ENCODE data around the gene RAB44. TPM values are rescaled to one million over a fixed set of nuclear protein-coding genes. Genes with fewer than 3 reads are reported as not detected.

RAB44 gene
- polyA plus RNA-seq, 3 donors = 0.04 to 0.10 (median 0.06) TPM

DNA sequence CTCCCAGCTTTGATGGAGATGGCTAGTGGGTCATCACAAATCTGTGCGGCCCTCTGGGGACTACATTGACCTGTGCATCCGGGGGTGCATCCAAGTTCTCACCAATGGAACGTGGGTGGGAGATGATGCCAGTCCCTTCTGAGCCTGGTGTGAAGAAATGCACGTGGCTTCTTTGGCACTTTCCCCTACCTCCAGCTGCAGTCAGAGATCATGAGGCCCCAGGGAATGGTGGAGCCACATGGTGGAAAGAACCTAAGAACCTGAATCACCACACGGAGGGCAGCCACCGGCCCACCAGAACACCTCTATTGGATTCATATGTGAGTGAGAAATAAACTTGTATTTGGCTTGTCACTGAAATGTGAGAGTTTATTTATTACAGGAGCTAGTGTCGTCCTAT, 29.0 kb upstream of the RAB44 start:
- DNase-seq = no peak

DNA sequence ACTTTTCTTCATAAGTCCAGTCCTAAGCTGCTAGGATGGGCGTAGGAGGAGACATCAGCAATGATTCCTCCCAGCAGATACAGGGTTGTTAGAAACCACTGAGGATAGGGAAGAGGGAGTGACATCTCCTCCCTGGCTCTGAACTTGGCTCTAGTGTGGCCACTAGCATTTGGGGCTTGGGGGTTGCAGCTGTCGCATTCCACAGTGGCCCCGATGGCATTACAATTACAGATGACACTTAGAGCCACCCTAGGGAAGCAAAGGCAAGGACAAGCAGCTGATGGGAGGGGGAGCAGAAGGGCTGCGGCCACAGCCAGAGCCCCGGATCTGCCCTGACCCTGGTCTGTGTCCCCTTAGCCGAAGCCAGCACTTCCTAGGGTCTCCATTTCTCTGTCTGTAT, 28.6 kb upstream of the RAB44 start:
- DNase-seq = no peak

GRCh38 chr6:36670271-36670670, 27.4 kb upstream of the RAB44 start:
- no peak for DNase-seq

DNA sequence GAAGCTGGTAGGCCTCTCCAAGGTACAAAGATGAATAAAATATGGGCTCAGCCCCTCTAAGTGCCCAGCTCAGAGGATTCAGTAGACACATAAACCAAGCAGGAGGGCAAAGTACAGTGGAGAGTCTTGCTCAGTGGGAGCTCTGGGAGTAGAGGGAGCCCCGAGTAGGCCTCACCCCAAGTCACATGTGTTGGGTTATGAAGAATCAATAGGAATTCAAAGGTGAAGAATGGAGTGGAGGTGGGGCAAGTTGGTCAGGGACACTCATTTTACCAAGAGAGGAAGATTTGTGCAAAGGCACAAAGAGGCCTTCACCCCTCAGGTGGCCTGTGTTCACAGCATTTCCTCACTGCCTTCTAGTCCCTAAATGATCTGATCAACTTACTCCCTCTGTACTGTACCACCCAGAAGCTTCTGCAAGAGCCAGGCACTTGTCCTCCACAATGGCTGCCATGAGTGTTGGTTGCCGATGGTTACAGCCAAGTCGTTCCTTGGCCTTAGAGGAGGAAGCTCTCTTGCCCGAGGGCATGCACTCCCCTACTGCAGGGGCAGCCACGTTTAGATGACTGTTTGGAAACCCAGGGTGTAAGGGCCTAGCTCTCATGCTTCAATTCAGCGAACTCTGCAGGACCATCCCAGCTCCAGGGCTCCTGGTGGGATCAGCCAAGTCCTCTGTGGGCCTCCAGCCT, 25.8 kb upstream of the RAB44 start:
- no peak for DNase-seq

DNA sequence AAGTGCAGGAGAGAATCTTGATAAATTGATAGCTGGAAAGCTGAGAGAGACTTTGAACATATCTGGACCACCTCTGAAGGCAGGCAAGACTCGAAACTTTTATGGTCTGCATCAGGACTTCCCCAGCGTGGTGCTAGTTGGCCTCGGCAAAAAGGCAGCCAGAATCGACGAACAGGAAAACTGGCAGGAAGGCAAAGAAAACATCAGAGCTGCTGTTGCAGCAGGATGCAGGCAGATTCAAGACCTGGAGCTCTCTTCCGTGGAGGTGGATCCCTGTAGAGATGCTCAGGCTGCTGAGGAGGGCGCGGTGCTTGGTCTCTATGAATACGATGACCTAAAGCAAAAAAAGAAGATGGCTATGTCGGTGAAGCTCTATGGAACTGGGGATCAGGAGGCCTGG, 23.7 kb upstream of the RAB44 start:
- DNase-seq = no peak

DNA sequence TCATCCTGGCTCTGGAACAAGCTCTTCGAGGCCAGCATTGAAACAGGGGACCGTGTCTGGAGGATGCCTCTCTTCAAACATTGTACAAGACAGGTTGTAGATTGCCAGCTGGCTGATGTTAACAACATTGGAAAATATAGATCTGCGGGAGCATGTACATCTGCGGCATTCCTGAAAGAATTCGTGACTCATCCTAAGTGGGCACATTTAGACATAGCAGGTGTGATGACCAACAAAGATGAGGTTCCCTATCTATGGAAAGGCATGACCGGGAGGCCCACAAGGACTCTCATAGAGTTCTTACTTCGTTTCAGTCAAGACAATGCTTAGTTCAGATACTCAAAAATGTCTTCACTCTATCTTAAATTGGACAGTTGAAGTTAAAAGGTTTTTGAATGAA, 22.7 kb upstream of the RAB44 start:
- DNase-seq = no peak

GRCh38 chr6:36676141-36677058, 21.2 kb upstream of the RAB44 start:
- no peak for DNase-seq

DNA sequence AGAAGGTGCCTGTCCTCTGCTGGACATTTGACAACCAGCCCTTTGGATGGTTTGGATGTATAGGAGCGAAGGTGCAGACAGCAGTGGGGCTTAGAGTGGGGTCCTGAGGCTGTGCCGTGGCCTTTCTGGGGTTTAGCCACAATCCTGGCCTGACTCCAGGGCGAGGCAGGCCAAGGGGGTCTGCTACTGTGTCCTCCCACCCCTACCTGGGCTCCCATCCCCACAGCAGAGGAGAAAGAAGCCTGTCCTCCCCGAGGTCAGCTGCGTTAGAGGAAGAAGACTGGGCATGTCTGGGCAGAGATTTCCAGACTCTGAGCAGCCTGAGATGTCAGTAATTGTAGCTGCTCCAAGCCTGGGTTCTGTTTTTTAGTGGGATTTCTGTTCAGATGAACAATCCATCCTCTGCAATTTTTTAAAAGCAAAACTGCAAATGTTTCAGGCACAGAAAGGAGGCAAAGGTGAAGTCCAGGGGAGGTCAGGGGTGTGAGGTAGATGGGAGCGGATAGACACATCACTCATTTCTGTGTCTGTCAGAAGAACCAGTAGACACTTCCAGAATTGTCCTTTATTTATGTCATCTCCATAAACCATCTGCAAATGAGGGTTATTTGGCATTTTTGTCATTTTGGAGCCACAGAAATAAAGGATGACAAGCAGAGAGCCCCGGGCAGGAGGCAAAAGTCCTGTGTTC, 20.4 kb upstream of the RAB44 start:
- DNase-seq = no peak

GRCh38 chr6:36677753-36678487, 19.7 kb upstream of the RAB44 start:
- no peak for DNase-seq

GRCh38 chr6:36678488-36679042, 19.1 kb upstream of the RAB44 start, which contains the start of gene CDKN1A:
CDKN1A (plus strand) TSS chr6:36678714; CDS start chr6:36684102, 5,388 bp downstream.
- peak; percentile 87 for DNase-seq

DNA sequence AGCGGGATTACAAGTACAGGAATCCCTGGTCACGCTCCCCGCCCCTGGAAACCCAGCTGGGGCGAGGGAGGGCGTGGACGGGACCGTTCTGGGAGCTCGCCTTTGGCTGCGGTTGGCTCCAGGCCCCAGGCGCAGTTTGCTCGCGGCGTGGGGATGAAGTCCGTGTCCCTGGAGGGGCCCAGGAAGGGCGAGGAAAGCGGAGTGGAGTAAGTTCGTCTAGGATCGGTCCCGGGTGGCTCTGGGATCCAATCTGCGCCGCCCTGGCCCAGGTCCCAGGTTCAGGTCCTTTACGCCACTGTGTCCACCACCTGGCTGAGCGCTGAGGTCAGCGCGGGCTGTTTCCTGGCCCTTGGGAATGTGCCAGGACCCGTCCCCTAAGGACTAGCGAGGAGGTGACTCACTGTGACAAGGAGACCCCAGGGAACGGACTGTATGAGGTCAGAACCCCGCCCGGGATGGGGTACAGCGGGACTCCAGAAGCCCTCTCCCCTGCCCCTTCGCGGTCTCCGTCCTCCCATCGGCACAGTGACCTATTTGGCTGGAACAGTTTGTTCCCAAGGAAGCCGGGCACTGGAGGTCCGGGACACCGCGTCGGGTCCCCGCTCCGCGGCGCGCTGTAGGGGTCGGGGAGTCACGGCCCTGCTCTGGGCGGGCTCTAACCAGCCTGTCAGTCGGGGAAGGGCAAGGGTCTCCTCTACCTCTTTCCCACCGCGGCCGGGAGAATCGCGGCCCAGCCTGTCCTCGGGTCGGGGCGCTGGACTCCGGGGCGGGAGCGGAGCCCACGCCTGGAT, 18.4 kb upstream of the RAB44 start:
- no peak for DNase-seq

GRCh38 chr6:36682328-36683144, 15.1 kb upstream of the RAB44 start:
- no peak for DNase-seq

DNA sequence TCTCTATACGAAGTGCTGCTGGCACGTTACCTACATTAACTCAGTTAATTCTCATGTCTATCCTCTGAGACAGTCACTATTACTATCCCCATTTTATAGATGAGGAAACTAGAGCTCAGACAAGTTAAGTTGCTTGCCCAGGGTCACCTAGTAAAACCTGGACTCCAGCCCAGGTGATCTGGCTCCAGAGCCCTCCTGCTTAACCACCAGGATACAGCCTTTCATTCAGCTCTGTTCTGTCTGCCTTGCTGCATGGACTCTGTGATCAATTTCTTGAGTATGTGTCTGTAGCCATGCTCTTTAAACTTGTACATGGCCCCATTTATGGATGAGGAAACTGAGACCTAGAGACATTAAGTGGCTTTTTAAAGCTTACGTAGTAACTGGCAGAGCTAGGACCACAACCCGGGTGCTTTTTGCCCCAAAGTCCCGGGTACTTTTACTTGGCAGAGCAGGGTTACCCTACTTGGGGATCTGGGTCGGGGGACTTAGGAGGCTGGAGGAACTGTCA, 14.4 kb upstream of the RAB44 start:
- DNase-seq = no peak

DNA sequence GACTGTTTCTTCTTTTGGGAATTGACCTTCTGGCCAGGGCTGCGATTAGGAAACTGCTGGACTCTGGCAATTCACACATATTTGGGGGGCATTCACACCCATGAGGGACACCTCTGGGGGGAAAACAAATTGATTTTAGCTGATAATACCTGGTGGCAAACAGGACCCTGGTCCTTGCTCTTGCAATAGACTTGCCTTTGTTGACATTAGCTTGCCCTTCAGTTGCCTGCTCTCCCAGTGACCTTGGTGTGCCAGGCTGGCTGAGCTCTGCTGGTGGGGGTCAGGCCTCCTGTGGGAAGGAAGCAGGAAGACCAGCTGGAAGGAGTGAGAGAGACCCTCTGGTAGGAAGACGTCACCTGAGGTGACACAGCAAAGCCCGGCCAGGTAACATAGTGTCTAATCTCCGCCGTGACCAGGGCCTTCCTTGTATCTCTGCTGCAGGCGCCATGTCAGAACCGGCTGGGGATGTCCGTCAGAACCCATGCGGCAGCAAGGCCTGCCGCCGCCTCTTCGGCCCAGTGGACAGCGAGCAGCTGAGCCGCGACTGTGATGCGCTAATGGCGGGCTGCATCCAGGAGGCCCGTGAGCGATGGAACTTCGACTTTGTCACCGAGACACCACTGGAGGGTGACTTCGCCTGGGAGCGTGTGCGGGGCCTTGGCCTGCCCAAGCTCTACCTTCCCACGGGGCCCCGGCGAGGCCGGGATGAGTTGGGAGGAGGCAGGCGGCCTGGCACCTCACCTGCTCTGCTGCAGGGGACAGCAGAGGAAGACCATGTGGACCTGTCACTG, 13.8 kb upstream of the RAB44 start:
- no peak for DNase-seq

- no peak for DNase-seq
Measured at GRCh38 chr6:36684447-36684812, 13.2 kb upstream of the RAB44 start.

DNA sequence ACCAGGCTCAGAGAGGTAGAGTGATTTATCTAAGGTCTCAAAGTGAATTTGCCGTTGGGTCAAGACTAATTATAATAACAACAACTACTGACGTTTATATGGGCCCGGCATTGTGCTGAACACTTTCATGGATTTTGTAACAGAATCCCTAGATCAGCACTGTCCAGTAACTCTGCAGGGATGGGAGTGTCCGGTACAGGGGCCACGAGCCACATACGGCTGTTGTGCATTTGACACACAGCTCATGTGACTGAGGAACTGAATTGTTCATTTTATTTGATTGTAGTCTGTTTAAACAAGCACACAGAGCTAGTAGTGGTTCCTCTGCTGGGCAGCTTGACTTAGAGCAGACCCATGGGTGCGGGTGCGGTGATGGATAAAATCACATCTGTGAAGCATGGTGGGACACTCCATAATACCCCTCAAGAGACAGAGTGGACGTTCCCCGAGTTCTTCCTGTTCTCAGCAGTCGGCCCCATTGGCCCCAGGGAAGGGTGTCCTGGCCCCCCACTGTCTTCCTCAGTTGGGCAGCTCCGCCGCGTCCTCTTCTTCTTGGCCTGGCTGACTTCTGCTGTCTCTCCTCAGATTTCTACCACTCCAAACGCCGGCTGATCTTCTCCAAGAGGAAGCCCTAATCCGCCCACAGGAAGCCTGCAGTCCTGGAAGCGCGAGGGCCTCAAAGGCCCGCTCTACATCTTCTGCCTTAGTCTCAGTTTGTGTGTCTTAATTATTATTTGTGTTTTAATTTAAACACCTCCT, 12.3 kb upstream of the RAB44 start:
- DNase-seq = no peak

DNA sequence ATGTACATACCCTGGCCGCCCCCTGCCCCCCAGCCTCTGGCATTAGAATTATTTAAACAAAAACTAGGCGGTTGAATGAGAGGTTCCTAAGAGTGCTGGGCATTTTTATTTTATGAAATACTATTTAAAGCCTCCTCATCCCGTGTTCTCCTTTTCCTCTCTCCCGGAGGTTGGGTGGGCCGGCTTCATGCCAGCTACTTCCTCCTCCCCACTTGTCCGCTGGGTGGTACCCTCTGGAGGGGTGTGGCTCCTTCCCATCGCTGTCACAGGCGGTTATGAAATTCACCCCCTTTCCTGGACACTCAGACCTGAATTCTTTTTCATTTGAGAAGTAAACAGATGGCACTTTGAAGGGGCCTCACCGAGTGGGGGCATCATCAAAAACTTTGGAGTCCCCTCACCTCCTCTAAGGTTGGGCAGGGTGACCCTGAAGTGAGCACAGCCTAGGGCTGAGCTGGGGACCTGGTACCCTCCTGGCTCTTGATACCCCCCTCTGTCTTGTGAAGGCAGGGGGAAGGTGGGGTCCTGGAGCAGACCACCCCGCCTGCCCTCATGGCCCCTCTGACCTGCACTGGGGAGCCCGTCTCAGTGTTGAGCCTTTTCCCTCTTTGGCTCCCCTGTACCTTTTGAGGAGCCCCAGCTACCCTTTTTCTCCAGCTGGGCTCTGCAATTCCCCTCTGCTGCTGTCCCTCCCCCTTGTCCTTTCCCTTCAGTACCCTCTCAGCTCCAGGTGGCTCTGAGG, 11.5 kb upstream of the RAB44 start:
- no peak for DNase-seq

Data from renal pelvis (tissue), 4 donors.